Kidney (tissue), 14 donors: Measurements from ENCODE around the gene MAML3. TPM values are rescaled to one million over a fixed set of nuclear protein-coding genes. Genes with fewer than 3 reads are reported as not detected.

ENCODE experiments used
- DNase-seq, 5 donors: peaks; one replicate each; pipeline ENCODE4 v3.0.0-alpha.2; 2013 to 2020
- FAIRE-seq: peaks from 2 replicates; lab custom pipeline; 2012; peaks lifted over from hg19 to GRCh38; lab: Jason Lieb, UNC
- H3K27ac ChIP-seq, 2 donors: one replicate each; pipeline ENCODE4 v1.7.0; 2013; ENCODE audit warnings: low read depth in 2 of 2, low read length in 2 of 2, inconsistent platforms in 1 of 2
- H3K27me3 ChIP-seq: one replicate; pipeline ENCODE4 v1.7.1; 2013; ENCODE audit warnings: low read length, inconsistent platforms; ENCODE audit not compliant: control insufficient read depth, insufficient read depth
- H3K36me3 ChIP-seq, 3 donors: one replicate each; pipeline versions ENCODE4 v1.7.0 to v1.7.1; 2013; ENCODE audit warnings: low read length in 3 of 3, control low read depth in 1 of 3, inconsistent platforms in 1 of 3; ENCODE audit not compliant: insufficient read depth in 3 of 3, control insufficient read depth in 2 of 3
- H3K4me1 ChIP-seq, 3 donors: one replicate each; pipeline versions ENCODE4 v1.7.0 to v1.7.1; 2013; ENCODE audit warnings: low read length in 3 of 3, inconsistent platforms in 1 of 3, low read depth in 1 of 3; ENCODE audit not compliant: control insufficient read depth in 2 of 3, insufficient read depth in 2 of 3
- H3K4me3 ChIP-seq, 3 donors: one replicate each; pipeline versions ENCODE4 v1.7.0 to v1.8.1; 2013; ENCODE audit warnings: low read length in 3 of 3, control low read depth in 1 of 3, inconsistent platforms in 1 of 3
- H3K9ac ChIP-seq, 3 donors: one replicate each; pipeline versions ENCODE4 v1.7.0 to v1.7.1; 2013; ENCODE audit warnings: low read length in 3 of 3, control low read depth in 1 of 3, inconsistent platforms in 1 of 3
- H3K9me3 ChIP-seq, 3 donors: one replicate each; pipeline versions ENCODE4 v1.7.0 to v1.7.1; 2013; ENCODE audit warnings: low read length in 3 of 3, control low read depth in 1 of 3, inconsistent platforms in 1 of 3; ENCODE audit not compliant: control insufficient read depth in 2 of 3, insufficient read depth in 1 of 3
- CTCF ChIP-seq: IDR thresholded peaks from 3 replicates; pipeline ENCODE4 v1.5.1; 2012; ENCODE audit warnings: mild to moderate bottlenecking, moderate library complexity, borderline replicate concordance; ENCODE audit not compliant: insufficient read depth; ENCODE audit errors: extremely low read depth
- intact Hi-C: fragments of 100-400 bp; cut with DNase I; formaldehyde crosslinking; loops from one replicate; pipeline ENCODE4 v1.11.1; 2022
- polyA plus RNA-seq: library from polyadenylated mRNA; stranded (reverse); fragments of 350-450 nt; fragmentation: Illumina TruSeq; extraction: RNeasy Lipid Tissue Mini Kit (QIAGEN cat#74804); gene quantifications from one replicate; pipeline ENCODE4 v1.2.3, GENCODE V29; 2014; ENCODE audit warnings: low read depth, low replicate concordance; ENCODE audit not compliant: insufficient read depth
- total RNA-seq: library from RNA; stranded (reverse); fragmentation: NEBNext Ultra II Directional; extraction: Animal tissue kit (Norgen Biotek cat#: 25700); gene quantifications from one replicate; pipeline ENCODE4 v1.2.1, GENCODE V29; 2021
- donor health status: control.
- donor health status: control.
- donor health status: control.
- donor health status: control.
- donor health status: control.
- donor health status: DM: yes; HTN: yes; CAD: no.
- donor health status: Normal renal cell carcinoma (clear cell type).

The MAML3 gene
- total and polyA plus RNA-seq, 2 donors from 2014 or later: 1.4 to 10.4 TPM

DNA sequence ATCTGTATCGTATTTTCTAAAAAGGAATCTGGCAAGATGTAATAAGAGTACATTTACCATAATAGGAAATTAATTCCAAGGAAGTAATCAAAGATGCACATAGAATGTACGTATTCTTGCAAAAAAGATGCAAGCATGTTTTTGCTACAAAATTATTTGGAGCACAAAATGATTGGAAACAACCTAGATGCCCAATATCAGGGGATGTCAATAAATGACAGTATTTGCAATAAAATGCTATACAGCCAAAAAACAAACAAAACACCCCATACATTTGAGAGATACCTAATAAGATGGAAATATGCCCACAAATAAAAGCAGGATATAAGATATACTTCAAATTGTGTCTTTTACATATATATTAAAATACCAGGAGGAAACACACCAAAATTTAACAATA lies 29.3 kb upstream of the MAML3 start:
- Histone ChIP-seq H3K36me3 (no peaks in the 10 kb centered on the region), H3K4me3 (no peak overlapping the region), H3K9me3 (no peaks in the 10 kb centered on the region), H3K27ac (no peak overlapping the region), H3K27me3 (no peaks in the 10 kb centered on the region), H3K9ac (no peak overlapping the region), H3K4me1 (peaks cover 0 to 3% (median 0%) of the 10 kb centered on the region in 3 donors)
- no peak for FAIRE-seq
- TF ChIP-seq CTCF: no peak
- intact Hi-C loops: no loop called here
- no peak for DNase-seq

- DNase-seq (no peak), FAIRE-seq (no peak)
- H3K4me1 ChIP-seq: no peaks in the 10 kb centered on the region
- H3K27ac ChIP-seq: no peak overlapping the region
- no peaks in the 10 kb centered on the region for H3K36me3 ChIP-seq
- TF ChIP-seq CTCF: no peak
- no peaks in the 10 kb centered on the region for H3K9me3 ChIP-seq
- no peak overlapping the region for H3K4me3 ChIP-seq
- H3K9ac ChIP-seq: no peak overlapping the region
- H3K27me3 ChIP-seq: no peaks in the 10 kb centered on the region
- intact Hi-C loops: no loop called here
Measured at GRCh38 chr4:140180577-140180976, 26.6 kb upstream of the MAML3 start.

- Histone ChIP-seq H3K36me3 (no peaks in the 10 kb centered on the region), H3K4me3 (no peak overlapping the region), H3K4me1 (no peaks in the 10 kb centered on the region), H3K27ac (no peak overlapping the region), H3K27me3 (no peaks in the 10 kb centered on the region), H3K9me3 (no peaks in the 10 kb centered on the region), H3K9ac (no peak overlapping the region)
- FAIRE-seq (no peak), DNase-seq (no peak)
- intact Hi-C loops: no loop called here
- TF ChIP-seq CTCF: no peak
Measured at GRCh38 chr4:140176735-140177134, 22.8 kb upstream of the MAML3 start.

DNA sequence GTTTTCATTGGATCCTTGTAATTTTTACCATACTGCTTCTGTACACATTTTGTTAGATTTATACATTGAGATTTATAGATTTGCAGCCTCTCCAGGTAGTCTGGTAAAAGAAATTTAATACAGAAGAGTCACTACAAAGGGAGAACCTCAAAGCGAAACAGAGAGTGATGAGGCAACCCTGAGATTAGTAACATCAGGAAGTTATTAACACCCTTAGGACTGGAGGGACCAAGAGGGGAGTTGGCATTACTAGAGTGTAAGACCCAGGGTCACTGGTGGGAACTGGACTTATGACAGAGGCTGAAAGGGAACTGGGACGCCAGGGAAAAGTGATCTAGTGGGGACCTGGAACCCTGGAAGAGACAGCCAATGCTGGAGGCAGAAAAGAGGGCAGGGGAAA lies 20.6 kb upstream of the MAML3 start:
- Histone ChIP-seq H3K4me3 (no peak overlapping the region), H3K9me3 (no peaks in the 10 kb centered on the region), H3K9ac (no peak overlapping the region), H3K36me3 (no peaks in the 10 kb centered on the region), H3K4me1 (no peaks in the 10 kb centered on the region), H3K27me3 (no peaks in the 10 kb centered on the region), H3K27ac (no peak overlapping the region)
- DNase-seq: no peak
- FAIRE-seq: no peak
- TF ChIP-seq CTCF: no peak
- intact Hi-C loops: no loop called here
